Small intestine (tissue), 7 donors: ENCODE results near the gene NR1H3. TPM values are rescaled to one million over a fixed set of nuclear protein-coding genes. Genes with fewer than 3 reads are reported as not detected.
"Not testable (repeated sequence)": the region's sequence is repeated elsewhere in the genome, so short reads cannot be mapped to it uniquely, and the experiment has no call there.

Experiments used
- DNase-seq, 2 donors: peaks; one replicate each; pipeline versions ENCODE4 v3.0.0 to v3.0.0-alpha.2; 2013
- FAIRE-seq: peaks from 2 replicates; lab custom pipeline; 2012; peaks lifted over from hg19 to GRCh38; lab: Jason Lieb, UNC
- H3K27ac ChIP-seq, 3 donors: one replicate each; pipeline ENCODE4 v1.5.1; 2013; ENCODE audit warnings: low read length in 2 of 3, mild to moderate bottlenecking in 2 of 3, control low read depth in 1 of 3, inconsistent platforms in 1 of 3, low read depth in 1 of 3, moderate library complexity in 1 of 3
- H3K27me3 ChIP-seq, 3 donors: one replicate each; pipeline ENCODE4 v1.6.1; 2013; ENCODE audit warnings: low read length in 3 of 3, inconsistent platforms in 1 of 3; ENCODE audit not compliant: control insufficient read depth in 3 of 3, insufficient read depth in 3 of 3
- H3K36me3 ChIP-seq, 3 donors: one replicate each; pipeline ENCODE4 v1.6.1; 2013; ENCODE audit warnings: low read length in 3 of 3, inconsistent platforms in 1 of 3, low read depth in 1 of 3, mild to moderate bottlenecking in 1 of 3, moderate library complexity in 1 of 3; ENCODE audit not compliant: control insufficient read depth in 3 of 3, insufficient read depth in 2 of 3
- H3K4me1 ChIP-seq, 3 donors: one replicate each; pipeline ENCODE4 v1.6.1; 2013; ENCODE audit warnings: low read length in 2 of 3, inconsistent platforms in 1 of 3, low read depth in 1 of 3, mild to moderate bottlenecking in 1 of 3, moderate library complexity in 1 of 3; ENCODE audit not compliant: control insufficient read depth in 3 of 3, insufficient read depth in 2 of 3
- H3K4me3 ChIP-seq, 3 donors: one replicate each; pipeline ENCODE4 v1.5.1; 2013; ENCODE audit warnings: low read length in 3 of 3, control low read depth in 1 of 3, inconsistent platforms in 1 of 3, low read depth in 1 of 3, mild to moderate bottlenecking in 1 of 3, moderate library complexity in 1 of 3
- H3K9me3 ChIP-seq, 2 donors: one replicate each; pipeline ENCODE4 v1.6.1; 2013; ENCODE audit warnings: low read depth in 1 of 2, low read length in 1 of 2; ENCODE audit not compliant: control insufficient read depth in 2 of 2, insufficient read depth in 1 of 2
- WGBS, 3 donors: extraction: QIAGEN DNeasy Blood & Tissue Kit; methylation state at CpG; one replicate each; pipeline ENCODE4 v1.1.7; 2013; 5-methylcytosine and 5-hydroxymethylcytosine counted together
- polyA plus RNA-seq, 4 donors: library from polyadenylated mRNA; stranded (reverse) in 3 of 4; unstranded in 1 of 4; fragments of 200-250 nt in 3 of 4; fragments of 120-200 nt in 1 of 4; gene quantifications; one replicate each; pipeline versions ENCODE4 v1.2.1 to v1.2.3, GENCODE V29; 2013
- donor health status: healthy with polysubstance abuse.
- donor health status: control.
- donor health status: control.
- donor health status: Bipolar disorder and iron deficiency.
- donor health status: healthy.

NR1H3 gene
- polyA plus RNA-seq, 4 donors, result 102 to 366 (median 199) TPM

DNA sequence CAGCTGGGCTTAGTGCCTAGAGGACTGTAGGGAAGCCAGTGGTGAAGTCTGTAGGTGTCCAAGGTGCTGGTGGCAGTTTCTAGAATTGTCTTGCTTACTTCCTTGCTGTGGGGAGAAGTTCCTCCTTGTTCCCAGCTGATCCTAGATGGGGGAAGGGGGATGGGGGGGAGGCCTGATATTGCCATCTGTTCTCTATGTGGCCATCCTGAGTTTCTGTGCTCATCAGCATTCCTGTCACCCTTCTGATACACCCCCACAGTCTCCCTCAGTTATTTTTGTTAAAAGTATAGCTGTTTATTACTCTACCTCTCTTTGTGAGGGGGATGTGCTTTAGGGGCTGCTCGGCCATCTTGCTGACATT is 48.7 kb downstream of the NR1H3 start:
- no peak for FAIRE-seq
- peaks cover 17 to 65% (median 20%) of the 10 kb centered on the region in 3 donors for H3K36me3 ChIP-seq
- H3K9me3 ChIP-seq, result peaks cover 0 to 11% of the 10 kb centered on the region in 2 donors
- no peak for DNase-seq
- no peaks in the 10 kb centered on the region for H3K27me3 ChIP-seq
- no peak overlapping the region for H3K4me3 ChIP-seq
- no peak overlapping the region for H3K27ac ChIP-seq
- 83 to 100% (median 90%) methylated on average over 1 of the region's 1 CpG for WGBS, 3 donors
- no peaks in the 10 kb centered on the region for H3K4me1 ChIP-seq

- Histone ChIP-seq H3K27ac (no peak overlapping the region), H3K27me3 (no peaks in the 10 kb centered on the region), H3K4me3 (no peak overlapping the region), H3K36me3 (peaks cover 25 to 71% (median 25%) of the 10 kb centered on the region in 3 donors), H3K4me1 (no peaks in the 10 kb centered on the region), H3K9me3 (peaks cover 0 to 5% of the 10 kb centered on the region in 2 donors)
- WGBS, 3 donors, result 69 to 86% (median 78%) methylated on average over 6 of the region's 6 CpGs
- FAIRE-seq, result no peak
- DNase-seq, result peak; percentile 9 to 66
Observed at GRCh38 chr11:47308050-47308823, 50.4 kb downstream of the NR1H3 start.

DNA sequence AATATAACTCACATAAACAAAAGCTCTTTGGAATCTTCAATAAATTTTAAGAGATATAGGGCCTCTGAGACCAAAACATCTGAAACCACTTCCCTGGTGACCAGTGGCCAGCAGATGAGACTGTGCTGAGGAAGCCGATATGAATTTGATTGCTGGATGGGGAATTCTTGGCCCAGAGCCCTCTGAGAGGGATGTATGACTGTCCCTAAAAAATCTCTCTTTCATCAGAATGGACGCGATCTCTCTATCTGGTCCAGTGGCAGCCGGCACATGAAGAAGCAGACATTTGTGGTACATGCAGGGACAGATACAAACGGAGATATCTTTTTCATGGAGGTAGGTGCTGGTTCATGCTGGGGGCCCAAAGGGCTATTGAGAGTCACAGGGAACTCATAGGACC is 57.2 kb downstream of the NR1H3 start:
- no peak for DNase-seq
- Histone ChIP-seq H3K36me3 (peaks cover 15 to 58% (median 19%) of the 10 kb centered on the region in 3 donors), H3K9me3 (no peaks in the 10 kb centered on the region), H3K4me1 (no peaks in the 10 kb centered on the region), H3K27ac (no peak overlapping the region), H3K27me3 (no peaks in the 10 kb centered on the region), H3K4me3 (no peak overlapping the region)
- FAIRE-seq, result no peak
- 84 to 97% (median 94%) methylated on average over 5 of the region's 5 CpGs for WGBS, 3 donors

DNA sequence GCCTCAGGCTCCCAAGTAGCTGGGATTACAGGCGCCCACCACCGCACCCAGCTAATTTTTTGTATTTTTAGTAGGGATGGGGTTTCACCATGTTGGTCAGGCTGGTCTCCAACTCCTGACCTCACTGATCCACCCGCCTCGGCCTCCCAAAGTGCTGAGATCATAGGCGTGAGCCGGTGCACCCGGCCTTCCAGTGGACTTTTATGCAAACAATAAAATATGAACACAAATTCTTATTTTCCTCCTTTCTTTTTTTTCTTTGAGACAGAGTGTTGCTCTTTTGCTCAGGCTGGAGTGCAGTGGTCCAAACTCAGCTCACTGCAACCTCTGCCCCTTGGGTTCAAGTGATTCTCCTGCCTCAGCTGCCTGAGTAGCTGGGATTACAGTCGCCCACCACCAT is 58.7 kb downstream of the NR1H3 start:
- 94 to 98% (median 97%) methylated on average over 8 of the region's 8 CpGs for WGBS, 3 donors
- not testable (repeated sequence) for DNase-seq, H3K27me3 ChIP-seq, FAIRE-seq, H3K4me1 ChIP-seq, H3K9me3 ChIP-seq, H3K4me3 ChIP-seq, H3K27ac ChIP-seq
- peaks cover 10 to 48% (median 16%) of the 10 kb centered on the region in 3 donors for H3K36me3 ChIP-seq

- 77 to 87% (median 79%) methylated on average over 5 of the region's 5 CpGs for WGBS, 3 donors
- Histone ChIP-seq H3K4me3 (no peak overlapping the region), H3K4me1 (no peaks in the 10 kb centered on the region), H3K27ac (no peak overlapping the region), H3K27me3 (no peaks in the 10 kb centered on the region), H3K36me3 (peaks cover 5 to 45% (median 11%) of the 10 kb centered on the region in 3 donors), H3K9me3 (no peaks in the 10 kb centered on the region)
- DNase-seq, result no peak
- no peak for FAIRE-seq
Observed at GRCh38 chr11:47317064-47317828, 59.5 kb downstream of the NR1H3 start.

DNA sequence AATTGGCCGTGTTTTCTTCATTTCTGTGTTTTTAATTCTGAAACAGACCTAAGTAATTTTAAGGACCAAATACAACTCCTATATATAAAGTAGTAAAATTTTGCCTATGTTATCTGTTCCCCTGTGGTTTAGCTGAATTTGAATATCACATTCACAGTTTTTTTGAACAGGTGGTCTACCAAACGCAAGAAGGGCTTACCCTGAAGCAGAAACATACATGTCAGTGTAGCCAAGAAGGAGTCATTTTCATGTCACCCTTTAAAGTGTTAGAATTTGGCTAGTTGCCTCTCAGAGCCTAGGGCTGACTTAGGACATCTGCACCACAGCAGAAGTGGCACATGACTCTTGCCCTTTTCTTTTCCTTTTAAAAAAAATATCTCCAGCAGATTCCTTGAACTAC is 60.4 kb downstream of the NR1H3 start:
- no peaks in the 10 kb centered on the region for H3K27me3 ChIP-seq
- FAIRE-seq, result no peak
- 87 to 94% (median 91%) methylated on average over 2 of the region's 2 CpGs for WGBS, 3 donors
- no peaks in the 10 kb centered on the region for H3K9me3 ChIP-seq
- H3K27ac ChIP-seq, result no peak overlapping the region
- no peaks in the 10 kb centered on the region for H3K4me1 ChIP-seq
- no peak for DNase-seq
- H3K4me3 ChIP-seq, result no peak overlapping the region
- H3K36me3 ChIP-seq, result peaks cover 5 to 47% (median 8%) of the 10 kb centered on the region in 3 donors

Other genes with a start within 250 kb of the NR1H3 start
- gene ARFGAP2, start 81.1 kb upstream of the NR1H3 start, polyA plus RNA-seq, result 10 to 100 TPM; 53.0 to 73.1 (median 64.4) TPM
- 10 to 100 TPM in 1 of 4 donors, 1 to 10 TPM in 3; 2.0 to 48.3 (median 5.7) TPM for gene PACSIN3, start 71.6 kb upstream of the NR1H3 start, polyA plus RNA-seq
- 10 to 100 TPM; 25.1 to 39.4 (median 31.6) TPM for gene DDB2, start 43.0 kb upstream of the NR1H3 start, polyA plus RNA-seq
- 10 to 100 TPM; 44.1 to 91.4 (median 51.0) TPM for gene ACP2, start 9.2 kb upstream of the NR1H3 start, polyA plus RNA-seq
- 10 to 100 TPM; 19.2 to 45.1 (median 25.8) TPM for gene MADD, start 12.1 kb downstream of the NR1H3 start, polyA plus RNA-seq
- gene MYBPC3, start 94.7 kb downstream of the NR1H3 start, polyA plus RNA-seq, result 1 to 10 TPM in 1 of 4 donors, under 1 TPM in 2, not detected in 1; 0.03 to 5.4 (median 0.04) TPM
- 10 to 100 TPM in 3 of 4 donors, 1 to 10 TPM in 1; 3.4 to 25.4 (median 12.0) TPM for gene SPI1, start 120.6 kb downstream of the NR1H3 start, polyA plus RNA-seq
- 10 to 100 TPM in 2 of 4 donors, 1 to 10 TPM in 2; 7.8 to 30.9 (median 18.0) TPM for gene SLC39A13, start 150.6 kb downstream of the NR1H3 start, polyA plus RNA-seq
- 100 to 1,000 TPM in 3 of 4 donors, 10 to 100 TPM in 1; 88.0 to 156 (median 103) TPM for gene PSMC3, start 168.4 kb downstream of the NR1H3 start, polyA plus RNA-seq
- under 1 TPM; 0.36 to 0.89 (median 0.66) TPM for gene RAPSN, start 191.1 kb downstream of the NR1H3 start, polyA plus RNA-seq